NCI-H1694 treated with DMSO at 0.1 percent for 48 hours (cell line): Measurements from ENCODE around the gene NEU2.
"Not testable (repeated sequence)": the region's sequence is repeated elsewhere in the genome, so short reads cannot be mapped to it uniquely, and the experiment has no call there.

Source experiments
- DNase-seq: peaks from one replicate; lab custom pipeline; 2025; lab: John Stamatoyannopoulos, UW

The NEU2 gene

GRCh38 chr2:233056961-233057605, 24.6 kb downstream of the NEU2 start:
- DNase-seq, result no peak

DNA sequence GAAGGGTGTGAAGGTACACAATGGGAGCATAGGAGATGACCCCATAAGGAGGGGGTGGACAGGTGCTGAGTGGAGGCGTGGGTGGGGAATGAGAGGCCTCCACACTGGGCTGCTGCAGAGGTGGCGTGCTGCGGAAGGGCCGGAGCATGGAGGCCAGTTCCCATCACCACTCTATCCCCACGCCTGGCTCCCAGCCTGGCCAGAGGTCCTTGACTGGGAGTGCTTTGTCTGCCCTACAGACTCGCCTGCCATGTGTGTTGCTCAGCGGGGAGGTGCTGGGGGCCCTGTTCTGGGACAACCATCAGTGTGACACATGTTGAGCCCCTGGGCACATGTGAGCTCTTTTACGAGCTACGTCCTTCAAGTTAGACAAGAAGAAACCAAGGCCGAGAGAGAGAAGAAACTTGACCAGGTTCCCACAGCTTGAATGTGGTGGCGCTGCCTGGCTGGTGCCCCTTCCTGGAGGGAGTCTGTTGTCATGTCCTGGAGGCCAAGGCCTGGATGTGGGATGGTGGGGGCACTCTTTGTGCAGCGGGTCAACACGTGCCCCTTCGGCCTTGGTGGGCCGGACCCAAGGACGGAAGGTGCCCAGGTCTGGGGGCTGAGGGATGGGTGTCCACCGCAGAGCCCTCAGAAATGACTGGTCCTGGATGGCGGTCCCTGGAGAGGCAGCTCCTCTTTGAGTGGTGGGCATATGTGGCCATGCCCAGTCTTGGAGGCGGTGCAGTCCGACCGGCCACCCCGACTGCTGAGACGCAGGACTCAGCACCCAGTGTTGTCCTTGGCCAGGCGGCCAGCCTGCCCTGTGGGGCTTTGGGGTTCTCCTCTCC, 26.5 kb downstream of the NEU2 start:
- DNase-seq, result no peak

- no peak for DNase-seq
These were observed 27.0 kb downstream of the NEU2 start for GRCh38 chr2:233059547-233059796.

DNA sequence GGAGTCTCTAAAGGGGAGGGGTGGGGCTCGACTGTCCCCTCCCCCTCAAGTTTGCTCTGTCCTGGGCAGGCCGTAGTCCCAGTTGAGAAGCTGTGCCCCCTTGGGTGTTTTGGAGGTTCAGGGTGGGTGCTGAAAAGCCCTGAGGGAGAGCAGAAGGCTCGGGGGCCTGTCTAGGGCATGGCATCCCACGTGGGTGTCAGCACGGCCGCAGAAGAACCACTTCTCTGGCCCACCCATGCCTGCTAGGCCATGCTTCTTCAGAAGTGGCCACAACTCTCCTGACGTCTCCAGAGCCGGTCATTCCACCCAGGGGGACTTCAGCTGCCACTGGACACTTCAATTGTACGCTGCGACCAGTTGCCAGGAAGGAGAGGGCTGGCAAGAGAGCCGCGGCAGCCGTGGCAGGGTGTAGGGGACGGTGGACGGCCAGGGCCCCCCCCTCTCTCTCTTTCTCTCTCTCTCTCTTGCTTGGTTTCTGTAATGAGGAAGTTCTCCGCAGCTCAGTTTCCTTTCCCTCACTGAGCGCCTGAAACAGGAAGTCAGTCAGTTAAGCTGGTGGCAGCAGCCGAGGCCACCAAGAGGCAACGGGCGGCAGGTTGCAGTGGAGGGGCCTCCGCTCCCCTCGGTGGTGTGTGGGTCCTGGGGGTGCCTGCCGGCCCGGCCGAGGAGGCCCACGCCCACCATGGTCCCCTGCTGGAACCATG, 27.5 kb downstream of the NEU2 start, which contains the start of gene INPP5D:
Gene INPP5D (plus strand): TSS at position 546 of the 704 bp plus-strand sequence. CDS start 137 bp downstream, at position 683.
- DNase-seq, result no peak

GRCh38 chr2:233060501-233060979, 28.1 kb downstream of the NEU2 start:
- no peak for DNase-seq

- DNase-seq, result no peak
These were observed 28.6 kb downstream of the NEU2 start for GRCh38 chr2:233060980-233061590.

DNA sequence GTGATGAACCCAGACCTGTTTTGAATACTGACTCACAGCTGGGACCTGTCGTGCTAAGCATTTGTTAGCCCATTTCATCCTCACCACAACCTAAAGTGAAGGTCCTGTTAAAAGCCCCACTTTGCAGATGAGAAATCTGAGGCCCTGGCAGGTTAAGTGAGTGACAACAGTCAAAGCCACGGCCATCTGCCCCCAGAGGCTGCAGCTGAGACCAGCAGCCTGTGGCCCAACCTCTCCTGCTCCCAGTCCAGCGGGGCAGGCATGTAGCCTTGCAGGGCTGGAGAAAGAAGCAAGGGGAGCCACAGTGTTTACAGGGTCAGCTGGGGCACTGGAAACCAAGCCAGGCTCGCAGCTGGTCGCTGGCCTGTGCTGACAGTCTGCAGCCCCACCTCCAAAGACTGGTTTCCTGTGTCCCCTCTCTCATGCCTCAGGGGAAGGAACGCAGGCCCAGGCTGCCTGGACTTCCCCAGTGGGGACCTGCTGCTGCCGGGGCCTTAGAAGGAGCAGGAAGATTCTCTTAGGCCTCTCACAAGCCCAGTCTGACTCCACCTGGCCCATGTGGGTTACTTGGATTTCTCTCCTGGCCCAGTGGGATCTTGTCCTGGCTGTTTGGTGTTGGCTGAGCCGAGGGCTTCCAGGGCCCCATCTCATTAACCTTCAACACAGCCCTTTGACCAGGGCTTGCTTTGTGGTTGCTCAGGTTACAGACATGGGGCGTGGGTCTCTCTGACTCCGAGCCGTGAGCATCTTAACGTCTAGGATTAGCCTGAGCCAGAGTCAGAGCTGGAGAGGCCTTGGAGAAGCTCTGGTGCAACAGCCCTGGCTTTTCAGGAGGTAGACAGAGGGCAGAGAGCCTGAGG, 29.3 kb downstream of the NEU2 start:
- no peak for DNase-seq

DNA sequence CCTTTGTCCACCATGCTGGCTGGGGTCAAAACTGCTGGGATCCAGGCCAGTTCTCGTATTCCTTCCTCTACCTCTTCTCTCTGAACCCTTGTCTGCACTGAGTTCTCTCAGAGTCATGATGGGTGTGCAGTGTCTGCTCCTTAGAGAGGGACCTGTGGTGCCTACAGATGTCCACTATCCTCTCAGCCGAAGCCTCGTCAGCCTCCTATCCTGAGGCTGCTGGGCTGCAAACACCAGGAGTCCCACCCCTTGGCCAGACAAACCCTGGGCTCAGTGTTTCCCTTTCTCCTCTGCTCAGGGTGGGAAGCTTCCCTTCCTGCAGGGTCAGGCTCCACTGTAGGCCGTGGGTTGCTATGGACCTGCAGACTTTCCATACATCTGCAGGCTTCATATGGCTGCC, 30.0 kb downstream of the NEU2 start:
- no peak for DNase-seq

- no peak for DNase-seq
These were observed 30.4 kb downstream of the NEU2 start for GRCh38 chr2:233062946-233063268.

- DNase-seq, result no peak
These were observed 30.9 kb downstream of the NEU2 start for GRCh38 chr2:233063269-233063975.

GRCh38 chr2:233063976-233064411, 31.5 kb downstream of the NEU2 start:
- no peak for DNase-seq

DNA sequence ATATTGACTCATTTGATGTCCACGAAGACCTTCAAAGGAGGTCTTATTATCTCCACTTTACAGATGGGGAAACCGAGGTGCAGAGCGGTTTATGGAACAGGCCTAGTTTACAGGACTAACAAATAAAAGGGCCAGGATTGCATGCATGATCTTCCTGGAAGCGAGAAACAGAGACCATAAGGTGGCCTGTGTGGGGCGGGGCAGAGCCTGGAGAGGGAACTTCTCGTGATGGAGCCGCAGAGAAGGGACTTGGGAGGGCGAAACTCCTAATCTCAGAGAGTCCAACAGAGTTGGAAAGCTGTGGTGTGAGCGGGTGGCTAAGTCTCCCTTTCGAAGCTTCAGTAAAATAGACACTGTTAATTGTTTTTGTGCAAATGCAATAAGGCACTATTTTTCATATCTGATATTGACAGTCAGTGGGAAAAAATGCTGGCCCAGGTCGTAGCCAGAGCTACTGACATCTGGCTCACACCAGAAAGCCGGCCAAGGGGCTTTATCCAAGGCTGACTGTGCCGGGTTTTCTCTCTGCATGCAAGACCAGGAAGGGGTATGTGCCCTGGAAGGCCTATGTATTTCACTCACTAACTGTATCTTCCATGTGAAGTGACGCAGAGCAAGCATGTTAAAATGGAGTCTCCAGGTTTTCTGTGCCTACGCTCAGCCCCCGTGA, 32.2 kb downstream of the NEU2 start:
- DNase-seq, result no peak

- not testable (repeated sequence) for DNase-seq
These were observed 32.7 kb downstream of the NEU2 start for GRCh38 chr2:233065200-233065589.

DNA sequence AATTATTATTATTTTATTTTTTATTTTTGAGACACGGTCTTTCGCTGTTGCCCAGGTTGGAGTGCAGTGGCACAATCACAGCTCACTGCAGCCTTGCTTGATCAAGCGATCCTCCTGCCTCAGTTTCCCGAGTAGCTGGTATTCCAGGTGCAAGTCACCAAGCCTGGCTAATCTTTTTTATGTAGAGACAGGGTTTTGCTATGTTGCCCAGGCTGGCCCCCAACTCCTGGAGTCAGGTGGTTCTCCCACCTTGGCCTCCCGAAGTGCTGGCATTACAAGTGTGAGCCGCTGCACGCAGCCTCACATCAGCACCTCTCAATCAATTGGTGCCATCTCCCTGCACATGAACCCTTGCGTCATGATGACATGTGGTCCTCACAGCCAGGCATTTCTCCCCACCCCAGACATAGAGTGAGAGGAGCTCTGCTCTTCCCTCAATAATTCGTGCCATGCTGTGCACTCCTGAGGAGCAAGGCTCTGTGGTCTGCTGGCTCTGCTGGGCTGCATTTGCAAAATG, 33.5 kb downstream of the NEU2 start:
- DNase-seq, result no peak

- DNase-seq, result no peak
These were observed 36.4 kb downstream of the NEU2 start for GRCh38 chr2:233068762-233069418.

DNA sequence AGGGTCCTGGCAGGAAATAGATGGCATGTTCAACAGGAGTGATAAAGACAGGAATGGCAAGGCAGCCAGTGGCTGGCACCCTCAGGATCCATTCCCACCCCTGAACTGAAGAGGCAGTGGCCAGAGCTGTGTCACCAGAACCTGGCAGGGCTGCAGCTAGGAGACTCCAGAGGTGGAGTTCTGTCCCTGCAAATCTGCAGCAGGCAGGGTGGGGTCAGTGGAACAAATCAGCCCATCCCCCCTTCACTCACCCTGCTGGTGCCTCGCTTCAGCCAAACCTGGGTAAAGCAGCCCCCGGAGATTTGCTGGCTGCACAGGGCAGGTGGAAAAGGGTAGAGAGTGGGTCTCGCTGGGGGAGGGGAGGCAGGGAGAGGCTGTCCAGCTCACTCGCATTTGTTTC, 40.4 kb downstream of the NEU2 start:
- no peak for DNase-seq

- no peak for DNase-seq
These were observed 41.6 kb downstream of the NEU2 start for GRCh38 chr2:233074106-233074505.

DNA sequence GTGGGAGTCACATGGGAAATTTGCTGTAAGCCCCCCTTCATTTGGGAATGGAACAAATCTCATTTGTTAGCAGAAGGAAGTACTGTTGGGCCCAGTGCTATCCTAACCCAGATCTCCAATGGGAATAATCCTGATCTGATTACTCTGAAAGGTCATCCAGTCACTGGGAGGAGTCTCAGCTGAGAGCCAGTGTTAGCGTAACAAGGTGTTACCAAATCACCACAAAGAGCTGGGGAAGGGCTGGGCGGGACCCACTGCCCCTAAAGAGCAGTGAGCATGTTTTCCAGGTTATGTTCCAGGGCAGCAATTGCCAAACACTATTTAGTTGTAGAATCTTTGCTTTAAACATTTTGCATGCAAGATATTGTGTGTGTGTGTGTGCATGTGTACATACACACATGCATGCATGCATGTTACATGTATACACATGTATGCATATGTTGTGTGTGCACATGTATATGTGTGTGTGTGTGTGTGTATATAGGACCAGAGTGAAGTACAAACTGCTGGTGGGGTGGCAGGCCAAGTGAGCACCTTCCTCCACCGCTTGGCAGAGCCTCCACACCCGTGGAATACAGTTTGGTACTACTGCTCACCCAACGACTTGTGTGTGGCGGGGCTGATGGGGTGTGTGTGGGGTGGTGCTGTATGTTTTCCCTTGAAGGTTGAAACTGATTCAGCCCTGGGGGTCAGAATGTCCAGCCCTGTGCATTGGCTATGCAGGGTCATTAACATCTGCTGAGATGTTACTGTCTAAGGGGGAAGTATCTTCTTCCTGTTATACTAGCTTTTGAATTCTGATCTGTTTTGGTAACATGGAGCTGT, 42.9 kb downstream of the NEU2 start:
- no peak for DNase-seq

DNA sequence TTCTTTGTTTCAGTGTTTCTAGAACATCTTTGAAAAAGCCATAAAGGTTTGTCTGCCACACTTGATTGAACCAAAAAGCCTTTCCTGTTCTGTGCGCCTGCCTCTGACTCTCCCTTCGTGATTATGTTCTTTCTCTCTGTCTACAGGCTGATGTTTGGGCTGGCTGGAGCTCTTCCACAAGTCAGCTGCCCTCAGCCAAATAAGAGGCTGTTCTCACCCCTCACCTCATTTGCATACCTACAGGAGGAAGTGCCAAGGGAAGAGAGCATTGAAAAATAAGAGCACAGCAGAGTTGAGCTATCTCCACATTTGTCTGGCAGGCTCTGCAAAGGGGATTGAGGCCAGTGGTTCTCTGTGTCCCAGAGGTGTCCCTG, 43.5 kb downstream of the NEU2 start:
- DNase-seq, result no peak
